ENCODE results near the gene BABAM2. TPM values are rescaled to one million over a fixed set of nuclear protein-coding genes. Genes with fewer than 3 reads are reported as not detected.

The BABAM2 gene
- total and polyA plus RNA-seq, 4 donors = 9.9 to 17.0 (median 13.9) TPM

- no peak for DNase-seq (ENCODE audit: low spot score)
- H3K27me3 ChIP-seq (ENCODE audit: control insufficient read depth in 4 of 4, insufficient read depth in 4 of 4, low read length in 3 of 4) = no peaks in the 10 kb centered on the region
- H3K36me3 ChIP-seq (ENCODE audit: control insufficient read depth in 4 of 4, insufficient read depth in 3 of 4, low read depth in 1 of 4, low read length in 3 of 4) = no peaks in the 10 kb centered on the region
- H3K4me3 ChIP-seq (ENCODE audit: low read depth in 1 of 3, low read length in 3 of 3) = no peak overlapping the region
- H3K27ac ChIP-seq (ENCODE audit: low read depth in 1 of 2, low read length in 2 of 2) = no peak overlapping the region
- H3K9me3 ChIP-seq (ENCODE audit: control insufficient read depth in 4 of 4, low read length in 3 of 4) = no peaks in the 10 kb centered on the region
- no peak for TF ChIP-seq GABPA (IDR thresholded peaks at IDR 0.05 in 1 of 2, conservative IDR thresholded peaks at IDR 0.05 in 1 of 2)
- no peak for TF ChIP-seq YY1 (IDR thresholded peaks at IDR 0.05)
- TF ChIP-seq RAD21 (IDR thresholded peaks at IDR 0.05) = no peak
- TF ChIP-seq ZBTB33 (IDR thresholded peaks at IDR 0.05) = no peak
- TF ChIP-seq FOXA2 (IDR thresholded peaks at IDR 0.05) = no peak
- TF ChIP-seq ATF3 (IDR thresholded peaks at IDR 0.05) = no peak
- no peak for TF ChIP-seq HNF4A (conservative IDR thresholded peaks at IDR 0.05)
- TF ChIP-seq EGR1 (IDR thresholded peaks at IDR 0.05; ENCODE audit: low read depth in 2 of 2) = no peak
- no peak for TF ChIP-seq SP1 (IDR thresholded peaks at IDR 0.05)
- TF ChIP-seq RXRA (IDR thresholded peaks at IDR 0.05) = no peak
- no peak for TF ChIP-seq JUND (IDR thresholded peaks at IDR 0.05)
- TF ChIP-seq REST (IDR thresholded peaks at IDR 0.05) = no peak
- no peak for TF ChIP-seq HNF4G (IDR thresholded peaks at IDR 0.05)
- TF ChIP-seq TAF1 (conservative IDR thresholded peaks at IDR 0.05) = no peak
- TF ChIP-seq NR2F2 (IDR thresholded peaks at IDR 0.05) = no peak
- no peak for TF ChIP-seq CTCF (IDR thresholded peaks at IDR 0.05; ENCODE audit: low read depth, low read length, missing input control)
- peaks cover 1 to 5% (median 3%) of the 10 kb centered on the region in 4 donors for H3K4me1 ChIP-seq (ENCODE audit: control insufficient read depth in 4 of 4, insufficient read depth in 4 of 4, low read length in 3 of 4)
- H3K9ac ChIP-seq (ENCODE audit: low read depth in 1 of 2, low read length in 2 of 2) = no peak overlapping the region
- 91% methylated on average over 14 of the region's 14 CpGs for WGBS
These were observed 437.7 kb downstream of the BABAM2 start for GRCh38 chr2:28327956-28328922.

Measured in liver (tissue), 9 donors.